Fibroblast of gingiva (primary cell): ENCODE data around the gene FCHO1.
"Not testable (repeated sequence)": the region's sequence is repeated elsewhere in the genome, so short reads cannot be mapped to it uniquely, and the experiment has no call there.

Experiments
- DNase-seq: peaks from one replicate; pipeline ENCODE4 v3.0.0-alpha.2; 2011; ENCODE audit warnings: low read depth

Gene FCHO1

DNA sequence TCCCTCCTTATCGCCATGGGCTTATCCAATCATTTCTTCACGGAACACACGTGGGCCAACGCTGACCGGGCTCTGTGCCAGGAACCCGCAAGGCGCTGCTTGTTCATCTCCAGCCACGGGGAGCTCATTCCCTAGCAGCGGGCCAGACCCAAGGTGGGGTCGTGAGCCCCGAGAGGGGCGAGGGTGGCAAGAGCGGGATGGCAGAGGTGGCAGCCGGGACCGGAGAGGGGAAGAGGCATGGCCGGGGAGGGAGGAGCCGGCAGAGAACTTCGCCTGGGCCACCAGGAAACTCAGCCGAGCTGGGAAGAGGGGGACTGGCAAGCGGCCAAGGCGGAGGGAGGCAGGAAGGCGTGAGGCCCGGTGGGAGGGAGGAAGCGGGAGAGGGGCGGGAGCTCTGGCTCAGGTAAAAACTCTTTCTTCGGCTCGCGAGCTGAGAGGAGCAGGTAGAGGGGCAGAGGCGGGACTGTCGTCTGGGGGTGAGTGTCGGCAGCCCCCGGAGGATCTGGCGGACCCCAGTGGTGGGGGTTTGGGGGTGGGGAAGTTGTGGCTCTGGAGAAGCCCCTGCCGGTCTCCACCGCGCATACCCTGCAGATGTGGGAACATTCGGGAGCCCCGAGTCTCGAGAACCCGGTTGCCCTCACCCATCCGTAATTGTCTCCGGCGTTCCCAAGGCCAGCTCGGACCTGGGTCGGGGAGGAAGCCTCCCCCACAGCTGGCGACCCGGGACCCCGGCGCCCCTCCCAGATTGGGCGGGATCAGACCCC, 43.6 kb downstream of the FCHO1 start, which contains the start of gene B3GNT3:
B3GNT3 (plus strand) TSS at position 408 of the 764 bp plus-strand sequence. CDS start 12,670 bp downstream, outside the sequence.
- DNase-seq = no peak

DNA sequence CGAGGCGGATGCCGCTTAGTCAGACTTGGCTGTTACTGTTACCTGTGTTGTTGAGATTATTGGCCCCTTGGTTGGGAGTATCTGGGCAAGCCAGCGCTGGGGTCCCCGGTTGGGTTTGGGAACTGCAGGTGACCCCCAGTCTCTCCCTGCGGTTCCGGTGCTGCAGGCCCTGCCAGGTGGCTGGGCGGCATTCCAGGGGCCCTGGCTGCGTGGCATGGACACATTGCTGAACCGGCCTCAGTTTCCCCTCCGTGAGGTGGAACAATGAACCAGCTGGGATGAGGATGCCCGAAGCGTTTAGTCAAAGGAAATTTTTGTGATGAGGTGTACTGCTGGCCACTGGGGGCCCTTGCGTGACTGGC, 44.2 kb downstream of the FCHO1 start:
- no peak for DNase-seq

DNA sequence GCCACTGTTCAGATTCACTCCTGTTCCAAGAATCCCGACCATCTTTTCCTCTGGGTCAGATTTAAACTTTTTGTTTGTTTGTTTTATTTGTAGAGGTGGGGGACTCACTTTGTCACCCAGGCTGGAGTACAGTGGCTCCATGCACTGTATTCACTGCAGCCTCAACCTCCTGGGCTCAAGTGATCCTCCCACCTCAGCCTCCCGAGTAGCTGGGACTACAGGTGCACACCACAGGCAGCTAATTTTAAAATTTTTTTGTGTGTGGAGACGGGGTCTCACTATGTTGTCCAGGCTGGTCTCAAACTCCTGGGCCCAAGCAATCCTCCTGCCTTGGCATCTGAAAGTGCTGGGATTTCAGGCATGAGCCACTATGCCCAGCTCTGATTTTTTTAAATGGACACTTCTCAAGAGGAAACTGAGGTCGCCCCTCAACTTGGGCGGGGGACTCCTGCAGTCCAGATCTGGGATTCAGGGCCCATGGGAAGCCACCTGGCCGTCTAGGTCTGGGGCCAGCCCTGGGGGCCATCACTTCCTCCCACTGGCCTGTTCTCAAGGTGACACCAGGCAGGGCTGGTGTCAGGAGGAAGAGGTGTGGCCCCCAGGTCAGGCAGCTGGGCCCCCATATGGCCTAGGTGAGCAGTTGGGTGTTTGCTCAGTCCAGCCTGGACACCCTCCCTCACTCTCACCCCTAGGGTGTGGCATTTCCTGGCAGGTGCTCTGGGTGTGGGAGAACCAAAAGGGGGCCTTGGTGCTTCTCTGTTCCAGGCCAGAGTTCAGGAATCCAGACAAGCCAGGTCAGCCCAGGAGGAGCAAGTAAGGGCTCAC, 44.9 kb downstream of the FCHO1 start:
- DNase-seq = no peak

DNA sequence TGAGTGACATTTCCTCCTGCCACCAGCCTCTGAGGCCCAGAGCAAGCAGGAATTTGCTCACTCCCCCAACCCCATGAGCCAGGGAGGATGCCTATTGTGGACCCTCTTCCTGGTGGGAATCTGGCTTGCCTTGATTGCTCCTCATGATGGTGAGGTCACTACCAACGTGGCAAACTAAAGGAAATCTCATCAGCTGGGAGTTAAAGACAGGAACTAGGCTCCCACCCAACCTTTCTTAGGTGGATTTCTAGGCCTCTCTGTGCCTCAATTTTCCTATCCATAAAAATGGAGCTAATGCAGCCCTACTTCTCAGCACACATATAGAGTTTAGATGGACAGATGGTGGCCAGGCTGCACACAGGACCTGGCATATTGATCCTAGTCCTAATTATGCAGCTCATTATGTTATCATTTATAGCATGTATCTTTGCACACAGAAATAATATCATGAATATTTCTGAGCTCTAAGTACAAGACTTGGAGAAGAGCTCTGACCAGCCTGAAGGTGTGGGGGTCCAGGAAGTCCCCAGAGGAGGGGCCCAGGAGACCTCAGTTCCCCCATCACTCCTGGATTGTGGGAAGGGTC, 45.7 kb downstream of the FCHO1 start:
- no peak for DNase-seq

DNA sequence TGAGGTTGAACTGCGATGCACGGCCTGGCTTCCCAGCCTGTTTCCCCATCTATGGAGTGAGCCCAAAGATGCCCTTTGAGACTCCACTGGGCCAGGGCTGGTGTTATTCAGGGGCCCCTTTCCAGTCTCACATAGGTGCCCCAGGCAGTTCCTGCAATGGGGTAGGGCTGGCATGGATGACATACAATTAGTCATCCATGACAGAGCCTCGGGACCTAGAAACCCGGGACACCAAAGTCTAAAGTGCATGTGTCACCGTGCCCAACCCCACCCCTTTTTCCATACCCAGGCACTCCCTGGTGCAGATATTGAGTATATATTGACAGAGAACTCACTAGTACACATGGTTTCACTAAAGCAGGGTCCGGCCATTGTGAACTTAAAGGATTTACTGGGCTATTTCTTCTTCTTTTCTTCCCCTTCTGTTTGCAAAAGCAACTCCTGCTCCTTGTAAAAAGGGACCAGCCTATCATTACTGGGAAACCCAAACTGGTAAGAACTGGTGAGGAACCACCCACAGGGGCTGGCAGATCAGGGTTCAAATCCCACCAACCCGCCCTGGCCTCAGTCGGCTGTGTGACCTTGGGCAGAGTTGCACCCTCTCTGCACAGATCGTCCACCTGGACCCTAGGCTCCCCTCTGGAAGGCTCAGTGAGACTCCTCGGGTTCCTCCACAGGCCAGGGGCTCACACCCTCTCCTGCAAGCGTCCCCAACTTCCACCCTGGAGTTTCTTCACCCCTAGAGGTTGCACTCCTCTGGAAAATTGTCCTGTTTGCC, 46.3 kb downstream of the FCHO1 start:
- DNase-seq = no peak

DNA sequence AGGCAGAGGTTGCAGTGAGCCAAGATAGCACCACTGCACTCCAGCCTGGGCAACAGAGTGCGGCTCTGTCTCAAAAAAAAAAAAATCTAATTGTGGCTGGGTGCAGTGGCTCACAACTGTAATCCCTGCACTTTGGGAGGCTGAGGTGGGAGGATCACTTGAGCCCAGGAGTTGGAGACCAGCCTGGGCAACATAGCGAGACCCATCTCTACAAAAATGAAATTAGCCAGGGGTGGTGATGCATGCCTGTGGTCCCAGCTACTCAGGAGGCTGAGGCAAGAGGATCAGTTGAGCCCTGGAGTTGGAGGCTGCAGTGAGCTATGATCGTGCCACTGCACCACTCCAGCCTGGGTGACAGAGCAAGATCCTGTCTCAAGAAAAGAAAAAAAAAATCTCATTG, 47.3 kb downstream of the FCHO1 start:
- not testable (repeated sequence) for DNase-seq

DNA sequence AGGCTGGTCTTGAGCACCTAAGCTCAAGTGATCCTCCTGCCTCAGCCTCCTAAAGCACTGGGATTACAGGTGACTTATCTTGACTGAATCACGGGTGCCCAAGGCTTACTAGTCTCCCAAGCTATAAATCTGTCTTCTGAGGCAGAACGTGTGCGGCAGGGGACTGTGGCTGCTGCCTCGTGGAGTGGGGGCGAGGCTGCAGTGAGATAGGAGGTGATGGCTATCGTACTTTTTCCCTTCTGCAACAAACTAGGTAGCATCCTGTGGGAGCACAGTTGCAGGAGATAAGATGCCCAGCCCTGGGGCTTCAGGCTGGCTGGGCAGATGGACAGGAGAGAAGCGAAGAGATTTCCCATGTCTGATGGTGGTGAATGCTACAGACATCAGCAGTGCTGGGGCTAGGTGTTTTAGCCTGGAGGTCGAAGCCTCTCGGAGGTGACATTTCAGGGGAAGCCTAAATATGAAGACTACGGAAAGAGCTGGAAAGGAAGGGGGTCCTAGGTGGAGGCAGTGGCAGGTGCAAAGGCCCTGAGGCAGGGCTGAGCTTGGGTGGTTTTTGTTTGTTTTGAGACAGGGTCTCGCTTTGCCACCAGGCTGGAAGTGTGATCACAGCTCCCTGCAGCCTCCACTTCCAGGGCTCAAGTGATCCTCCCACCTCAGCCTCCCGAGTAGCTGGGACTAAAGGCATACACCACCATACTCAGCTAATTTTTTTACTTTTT, 51.0 kb downstream of the FCHO1 start:
- DNase-seq = no peak

DNA sequence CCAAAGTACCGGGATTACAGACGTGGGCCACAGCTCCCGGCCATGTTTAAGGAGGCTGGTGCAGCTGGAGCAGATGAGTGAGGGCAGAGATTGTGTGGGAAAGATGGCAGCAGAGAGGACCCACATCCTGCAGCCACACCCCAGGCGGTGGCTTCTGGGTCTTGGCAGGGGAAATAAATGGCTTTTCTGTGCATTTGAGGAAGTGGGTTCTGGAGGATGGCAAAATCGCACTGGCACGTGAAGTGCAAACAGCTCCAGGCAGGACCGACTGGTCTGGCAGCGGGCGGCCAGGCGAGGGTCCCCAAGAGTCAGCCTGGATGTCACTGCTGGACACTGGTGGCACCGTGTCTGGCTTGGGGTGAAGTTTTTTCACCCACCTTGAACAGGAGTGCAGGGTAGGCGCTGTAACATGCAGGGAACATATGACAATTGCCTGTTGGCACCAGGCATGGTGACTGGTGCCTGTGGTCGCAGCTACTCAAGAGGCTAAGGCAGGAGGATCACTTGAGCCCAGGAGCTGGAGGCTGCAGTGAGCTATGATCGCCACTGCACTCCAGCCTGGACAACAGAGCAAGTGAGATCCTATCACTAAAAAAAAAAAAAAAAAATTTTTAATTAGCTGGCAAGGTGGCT, 52.1 kb downstream of the FCHO1 start:
- DNase-seq = no peak

DNA sequence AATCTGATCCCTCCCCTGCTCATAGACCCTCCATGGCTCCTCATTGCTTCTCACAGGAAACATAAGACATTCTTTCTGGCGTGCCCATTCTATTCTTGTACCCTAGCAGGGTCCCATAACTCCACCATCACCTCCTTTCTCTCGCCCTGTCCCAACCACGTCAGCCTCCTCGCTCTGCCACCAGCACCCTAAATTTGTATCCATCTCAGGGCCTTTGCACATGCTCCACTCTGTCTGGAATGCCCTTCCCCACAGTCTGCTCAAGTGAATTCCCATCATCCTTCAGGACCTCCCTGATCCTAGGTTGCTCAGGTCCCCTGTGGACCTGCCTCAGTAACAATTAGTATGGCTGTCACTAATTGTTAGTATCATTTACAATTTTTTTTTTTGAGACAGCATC, 54.1 kb downstream of the FCHO1 start:
- no peak for DNase-seq

DNA sequence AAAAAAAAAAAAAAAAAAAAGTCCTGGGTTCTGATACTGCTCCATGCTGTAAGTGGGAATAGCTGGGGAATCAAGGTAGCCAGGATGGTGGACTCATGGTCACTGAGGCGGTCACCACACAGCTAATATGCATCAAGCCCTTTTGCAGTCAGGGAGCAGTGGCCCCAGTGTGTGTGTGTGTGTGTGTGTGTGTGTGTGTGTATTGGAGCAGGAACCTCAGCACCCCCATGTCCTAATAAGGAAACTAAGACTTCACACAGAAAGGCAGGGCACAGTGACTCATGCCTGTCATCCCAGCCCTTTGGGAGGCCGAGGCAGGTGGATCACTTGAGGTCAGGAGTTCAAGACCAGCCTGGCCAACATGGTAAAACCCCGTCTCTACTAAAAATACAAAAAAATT, 55.7 kb downstream of the FCHO1 start:
- DNase-seq = no peak

DNA sequence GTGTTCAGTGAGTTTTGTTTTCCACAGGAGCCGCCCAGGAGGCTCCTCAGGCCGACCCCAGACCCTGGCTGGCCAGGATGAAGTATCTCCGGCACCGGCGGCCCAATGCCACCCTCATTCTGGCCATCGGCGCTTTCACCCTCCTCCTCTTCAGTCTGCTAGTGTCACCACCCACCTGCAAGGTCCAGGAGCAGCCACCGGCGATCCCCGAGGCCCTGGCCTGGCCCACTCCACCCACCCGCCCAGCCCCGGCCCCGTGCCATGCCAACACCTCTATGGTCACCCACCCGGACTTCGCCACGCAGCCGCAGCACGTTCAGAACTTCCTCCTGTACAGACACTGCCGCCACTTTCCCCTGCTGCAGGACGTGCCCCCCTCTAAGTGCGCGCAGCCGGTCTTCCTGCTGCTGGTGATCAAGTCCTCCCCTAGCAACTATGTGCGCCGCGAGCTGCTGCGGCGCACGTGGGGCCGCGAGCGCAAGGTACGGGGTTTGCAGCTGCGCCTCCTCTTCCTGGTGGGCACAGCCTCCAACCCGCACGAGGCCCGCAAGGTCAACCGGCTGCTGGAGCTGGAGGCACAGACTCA, 56.5 kb downstream of the FCHO1 start:
- DNase-seq = no peak

DNA sequence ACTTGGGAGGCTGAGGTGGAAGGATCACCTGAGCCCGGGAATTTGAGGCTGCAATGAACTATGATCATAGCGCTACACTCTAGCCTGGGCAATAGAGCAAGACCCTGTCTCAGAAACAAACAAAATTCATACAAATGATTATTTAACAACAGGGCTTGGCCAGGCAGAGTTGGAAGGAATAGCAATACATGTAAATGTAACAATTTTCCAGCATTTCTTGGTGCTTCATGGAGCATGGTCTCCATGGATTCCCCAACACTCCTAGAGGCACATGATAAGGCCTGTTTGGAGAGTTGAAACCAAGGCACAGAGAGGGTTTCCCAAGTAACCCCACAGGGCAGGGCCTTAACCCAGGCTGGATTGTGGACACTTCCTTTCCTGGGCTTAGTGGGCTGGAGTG, 59.8 kb downstream of the FCHO1 start:
- no peak for DNase-seq

DNA sequence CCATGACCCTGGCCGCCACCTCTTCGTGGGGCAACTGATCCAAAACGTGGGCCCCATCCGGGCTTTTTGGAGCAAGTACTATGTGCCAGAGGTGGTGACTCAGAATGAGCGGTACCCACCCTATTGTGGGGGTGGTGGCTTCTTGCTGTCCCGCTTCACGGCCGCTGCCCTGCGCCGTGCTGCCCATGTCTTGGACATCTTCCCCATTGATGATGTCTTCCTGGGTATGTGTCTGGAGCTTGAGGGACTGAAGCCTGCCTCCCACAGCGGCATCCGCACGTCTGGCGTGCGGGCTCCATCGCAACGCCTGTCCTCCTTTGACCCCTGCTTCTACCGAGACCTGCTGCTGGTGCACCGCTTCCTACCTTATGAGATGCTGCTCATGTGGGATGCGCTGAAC, 60.4 kb downstream of the FCHO1 start:
- DNase-seq = no peak

DNA sequence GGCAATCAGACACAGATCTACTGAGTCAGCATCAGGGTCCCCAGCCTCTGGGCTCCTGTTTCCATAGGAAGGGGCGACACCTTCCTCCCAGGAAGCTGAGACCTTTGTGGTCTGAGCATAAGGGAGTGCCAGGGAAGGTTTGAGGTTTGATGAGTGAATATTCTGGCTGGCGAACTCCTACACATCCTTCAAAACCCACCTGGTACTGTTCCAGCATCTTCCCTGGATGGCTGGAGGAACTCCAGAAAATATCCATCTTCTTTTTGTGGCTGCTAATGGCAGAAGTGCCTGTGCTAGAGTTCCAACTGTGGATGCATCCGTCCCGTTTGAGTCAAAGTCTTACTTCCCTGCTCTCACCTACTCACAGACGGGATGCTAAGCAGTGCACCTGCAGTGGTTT, 60.8 kb downstream of the FCHO1 start:
- no peak for DNase-seq

DNA sequence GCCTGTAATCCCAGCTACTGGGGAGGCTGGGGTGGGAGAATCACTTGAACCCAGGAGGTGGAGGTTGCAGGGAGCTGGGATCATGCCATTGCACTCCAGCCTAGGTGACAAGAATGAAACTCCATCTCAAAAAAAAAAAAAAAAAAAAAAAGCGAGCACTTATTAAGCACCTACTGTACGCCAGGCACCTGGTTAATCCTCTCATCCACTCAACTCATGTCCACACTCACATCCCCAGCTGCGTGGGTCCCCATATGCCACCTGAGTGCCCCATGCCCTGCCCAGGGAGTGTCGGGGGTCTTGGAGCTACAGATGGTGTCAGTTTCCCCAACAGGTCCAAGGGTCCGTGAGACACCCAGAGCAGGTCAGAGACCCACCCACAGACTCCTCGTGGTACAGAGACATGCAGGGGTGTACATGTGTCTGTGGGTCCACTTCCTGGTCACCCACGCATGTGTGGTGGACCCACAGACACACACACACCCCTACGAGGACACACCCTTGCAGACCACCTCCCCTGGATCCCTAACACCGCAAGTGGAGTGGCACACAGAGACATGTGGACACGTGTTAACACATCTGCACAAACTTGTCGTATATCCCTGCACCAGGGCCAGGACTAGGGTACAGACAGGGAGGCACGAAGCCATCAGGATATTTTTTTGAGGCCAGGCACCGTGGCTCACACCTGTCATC, 66.5 kb downstream of the FCHO1 start:
- no peak for DNase-seq

DNA sequence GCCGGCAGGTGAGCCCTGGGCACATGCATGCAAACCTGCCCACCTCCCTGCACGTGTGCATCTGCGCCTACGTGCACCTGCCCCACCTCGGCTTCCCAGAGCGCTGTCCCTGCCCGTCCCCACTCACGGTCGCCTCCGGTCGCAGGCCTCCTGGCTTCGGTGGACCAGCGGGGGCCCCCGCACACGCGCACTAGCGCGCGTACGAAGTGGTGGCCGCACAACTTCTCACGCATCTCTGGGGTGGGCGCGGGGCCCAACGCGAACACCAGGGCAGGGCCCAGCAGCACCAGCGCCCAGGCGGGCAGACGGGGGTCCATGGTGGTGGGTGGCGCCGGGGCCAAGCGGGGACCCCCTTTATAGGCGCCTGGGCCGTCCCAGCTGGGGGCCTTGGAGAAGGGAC, 69.9 kb downstream of the FCHO1 start, which contains the start of gene INSL3:
INSL3 (minus strand) TSS at position 330 of the 400 bp plus-strand sequence; CDS start at position 317, 13 bp downstream.
- DNase-seq = no peak

DNA sequence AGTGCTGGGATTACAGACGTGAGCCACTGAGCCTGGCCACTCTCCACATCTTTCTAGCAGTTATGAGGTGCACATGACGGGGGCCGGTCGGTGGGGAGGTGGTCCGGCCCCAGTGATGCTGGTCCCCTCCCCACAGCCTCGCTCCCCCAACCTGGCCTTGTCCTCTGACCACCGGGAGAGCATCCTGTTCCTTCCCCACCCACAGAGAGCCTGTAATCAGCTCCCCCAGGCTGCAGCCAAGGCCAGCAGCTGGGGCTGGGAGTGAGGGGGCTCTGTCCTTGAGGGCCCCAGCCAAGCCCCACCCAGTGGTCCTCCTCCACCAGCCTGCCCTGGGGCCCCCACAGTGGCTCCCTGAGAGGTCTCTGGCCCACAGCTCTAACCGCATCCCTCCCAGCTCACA, 73.1 kb downstream of the FCHO1 start:
- DNase-seq = no peak

DNA sequence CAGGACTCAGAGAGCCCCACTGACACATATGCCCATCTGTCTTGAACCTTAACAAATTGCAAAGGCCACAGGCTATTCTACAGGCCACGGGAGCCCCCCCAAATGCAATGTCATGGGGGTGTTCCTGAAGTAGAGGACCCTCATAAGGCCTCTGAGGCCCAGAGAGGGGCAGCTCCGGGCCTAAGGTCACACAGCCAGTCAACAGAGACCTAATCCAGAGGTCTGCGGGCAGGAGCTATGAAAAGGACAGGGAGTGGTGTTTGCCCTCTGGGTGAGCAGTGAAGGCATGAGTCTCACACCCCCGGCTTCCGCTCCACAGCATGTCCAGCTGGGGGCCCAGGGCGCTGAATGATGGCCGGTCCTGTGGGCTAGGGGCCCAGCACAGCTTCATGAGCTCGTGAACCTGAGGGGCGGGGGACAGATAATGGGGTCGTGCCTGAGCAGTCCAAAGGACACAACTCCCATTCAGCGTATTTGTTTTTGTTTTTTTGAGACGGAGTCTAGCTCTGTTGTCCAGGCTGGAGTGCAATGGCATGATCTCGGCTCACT, 75.3 kb downstream of the FCHO1 start:
- DNase-seq = no peak

DNA sequence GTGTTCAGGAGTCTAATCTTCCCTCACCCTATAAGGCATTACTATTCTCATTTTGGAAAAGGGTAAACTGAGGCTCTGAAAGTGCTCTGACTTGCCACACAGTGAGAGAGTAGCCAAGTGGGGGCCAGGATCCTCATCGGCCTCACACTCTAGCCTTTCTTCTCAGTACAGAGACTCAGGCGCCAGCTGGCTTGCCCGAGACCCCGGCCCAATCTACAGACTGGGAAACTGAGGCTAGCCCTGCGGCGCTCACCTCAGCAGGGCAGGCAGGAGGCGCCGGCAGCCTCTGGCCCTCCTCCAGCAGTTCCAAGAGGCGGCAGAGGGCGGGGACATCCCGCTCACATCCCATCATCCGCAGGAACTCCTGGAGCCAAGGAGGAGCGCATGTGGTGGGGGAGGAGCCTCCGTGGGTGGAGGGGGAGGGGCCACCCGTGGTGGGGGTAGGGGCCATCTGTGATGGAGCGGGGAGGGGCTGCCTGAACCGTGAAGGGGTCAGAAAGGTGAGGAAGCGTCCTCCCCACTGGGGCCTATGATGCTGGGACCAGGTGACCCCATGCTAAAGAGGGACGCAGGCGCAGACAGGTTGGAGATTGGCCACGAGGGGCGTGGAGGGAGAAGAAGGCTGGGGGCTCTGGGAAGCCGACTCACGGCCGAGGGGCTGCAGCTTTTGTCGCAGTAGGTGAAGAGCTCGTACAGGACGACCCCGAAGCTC, 78.7 kb downstream of the FCHO1 start:
- DNase-seq = no peak
